Peyer's patch (tissue), 4 donors: Measurements from ENCODE around the gene LRP5. TPM values are rescaled to one million over a fixed set of nuclear protein-coding genes. Genes with fewer than 3 reads are reported as not detected.
"Not testable (repeated sequence)": the region's sequence is repeated elsewhere in the genome, so short reads cannot be mapped to it uniquely, and the experiment has no call there.

ENCODE experiments used
- DNase-seq, 3 donors: peaks; one replicate each; pipeline ENCODE4 v3.0.0-alpha.2; 2017 to 2019
- H3K27ac ChIP-seq, 4 donors: fragments of 200-600 bp; sonication (generic); one replicate each; pipeline ENCODE4 v1.5.1; 2016 to 2019
- H3K27me3 ChIP-seq, 2 donors: fragments of 200-600 bp; sonication (generic); one replicate each; pipeline ENCODE4 v1.5.1; 2019
- H3K36me3 ChIP-seq, 3 donors: fragments of 200-600 bp; sonication (generic); one replicate each; pipeline ENCODE4 v1.5.1; 2016 to 2019
- H3K4me1 ChIP-seq, 4 donors: fragments of 200-600 bp; sonication (generic); one replicate each; pipeline ENCODE4 v1.5.1; 2016 to 2019
- H3K4me3 ChIP-seq, 4 donors: fragments of 200-600 bp; sonication (generic); 1 replicate in 3 of 4; 2 replicates in 1 of 4; pipeline ENCODE4 v1.5.1; 2016 to 2019; ENCODE audit warnings: mild to moderate bottlenecking in 1 of 4
- H3K9me3 ChIP-seq, 4 donors: fragments of 200-600 bp; sonication (generic); one replicate each; pipeline ENCODE4 v1.5.1; 2016 to 2019; ENCODE audit warnings: mild to moderate bottlenecking in 1 of 4
- POLR2A ChIP-seq, 2 donors: fragments of 450-650 bp; IDR thresholded peaks; one replicate each; pipeline ENCODE4 v1.5.1; 2017; ENCODE audit warnings: antibody characterized with exemption in 2 of 2, mild to moderate bottlenecking in 2 of 2, moderate library complexity in 2 of 2
- total RNA-seq, 4 donors: library from RNA; depleted of rRNA; stranded (reverse); fragments of >200 nt; gene quantifications; one replicate each; pipeline ENCODE4 v1.1.0, GENCODE V29; 2016
- TF ChIP-seq, protein P1 (sequence below), 6 experiments: fragments of 450-650 bp in 4 of 6; fragments of 200-600 bp in 2 of 6; sonication (generic) in 1 of 6; IDR thresholded peaks; one replicate each; pipeline ENCODE4 v1.5.1; 2017 to 2019; ENCODE audit warnings: antibody characterized with exemption in 6 of 6, mild to moderate bottlenecking in 3 of 6, moderate library complexity in 1 of 6

LRP5 gene
- total RNA-seq, 4 donors from 2014 or later, result 149 to 196 (median 168) TPM

DNA sequence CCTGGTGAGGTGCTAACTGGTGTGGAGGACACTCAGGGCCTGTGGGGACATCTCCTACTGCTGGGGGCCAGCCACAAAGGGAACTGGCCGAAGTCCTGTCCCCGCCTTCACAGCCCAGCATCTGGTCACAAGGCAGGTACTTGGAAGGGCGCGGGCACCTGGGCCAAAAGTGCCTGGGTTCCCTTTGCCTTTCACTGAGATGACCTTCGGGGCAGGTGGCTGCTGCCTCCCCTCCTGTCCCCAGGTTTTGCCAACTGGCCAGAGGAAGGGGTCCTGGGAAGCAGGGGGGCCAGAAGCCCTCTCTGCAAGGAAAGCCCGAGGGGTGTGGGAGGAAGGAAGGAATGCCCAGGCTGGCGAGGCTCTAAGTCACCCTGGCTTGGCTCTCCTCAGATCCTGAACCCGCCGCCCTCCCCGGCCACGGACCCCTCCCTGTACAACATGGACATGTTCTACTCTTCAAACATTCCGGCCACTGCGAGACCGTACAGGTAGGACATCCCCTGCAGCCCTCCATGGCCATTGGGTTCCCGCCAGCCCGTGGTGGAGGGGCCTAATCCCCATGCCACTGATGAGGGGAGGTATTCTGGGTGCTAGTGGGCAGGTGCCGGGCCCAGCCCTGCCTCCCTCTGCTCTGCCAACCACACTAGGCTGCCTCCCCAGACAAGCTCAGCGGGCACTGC lies 133.8 kb downstream of the LRP5 start:
- no peak for TF ChIP-seq POLR2A (IDR thresholded peaks at IDR 0.05)
- TF ChIP-seq, protein P1, sequence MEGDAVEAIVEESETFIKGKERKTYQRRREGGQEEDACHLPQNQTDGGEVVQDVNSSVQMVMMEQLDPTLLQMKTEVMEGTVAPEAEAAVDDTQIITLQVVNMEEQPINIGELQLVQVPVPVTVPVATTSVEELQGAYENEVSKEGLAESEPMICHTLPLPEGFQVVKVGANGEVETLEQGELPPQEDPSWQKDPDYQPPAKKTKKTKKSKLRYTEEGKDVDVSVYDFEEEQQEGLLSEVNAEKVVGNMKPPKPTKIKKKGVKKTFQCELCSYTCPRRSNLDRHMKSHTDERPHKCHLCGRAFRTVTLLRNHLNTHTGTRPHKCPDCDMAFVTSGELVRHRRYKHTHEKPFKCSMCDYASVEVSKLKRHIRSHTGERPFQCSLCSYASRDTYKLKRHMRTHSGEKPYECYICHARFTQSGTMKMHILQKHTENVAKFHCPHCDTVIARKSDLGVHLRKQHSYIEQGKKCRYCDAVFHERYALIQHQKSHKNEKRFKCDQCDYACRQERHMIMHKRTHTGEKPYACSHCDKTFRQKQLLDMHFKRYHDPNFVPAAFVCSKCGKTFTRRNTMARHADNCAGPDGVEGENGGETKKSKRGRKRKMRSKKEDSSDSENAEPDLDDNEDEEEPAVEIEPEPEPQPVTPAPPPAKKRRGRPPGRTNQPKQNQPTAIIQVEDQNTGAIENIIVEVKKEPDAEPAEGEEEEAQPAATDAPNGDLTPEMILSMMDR (IDR thresholded peaks at IDR 0.05), result no peak
- peak in 1 of 3 donors; percentile 46 for DNase-seq
- Histone ChIP-seq H3K27ac (no peak overlapping the region), H3K4me3 (no peak overlapping the region), H3K9me3 (no peaks in the 10 kb centered on the region), H3K4me1 (peaks cover 0 to 9% (median 2%) of the 10 kb centered on the region in 4 donors), H3K36me3 (peaks cover 0 to 51% (median 0%) of the 10 kb centered on the region in 3 donors), H3K27me3 (no peaks in the 10 kb centered on the region)

DNA sequence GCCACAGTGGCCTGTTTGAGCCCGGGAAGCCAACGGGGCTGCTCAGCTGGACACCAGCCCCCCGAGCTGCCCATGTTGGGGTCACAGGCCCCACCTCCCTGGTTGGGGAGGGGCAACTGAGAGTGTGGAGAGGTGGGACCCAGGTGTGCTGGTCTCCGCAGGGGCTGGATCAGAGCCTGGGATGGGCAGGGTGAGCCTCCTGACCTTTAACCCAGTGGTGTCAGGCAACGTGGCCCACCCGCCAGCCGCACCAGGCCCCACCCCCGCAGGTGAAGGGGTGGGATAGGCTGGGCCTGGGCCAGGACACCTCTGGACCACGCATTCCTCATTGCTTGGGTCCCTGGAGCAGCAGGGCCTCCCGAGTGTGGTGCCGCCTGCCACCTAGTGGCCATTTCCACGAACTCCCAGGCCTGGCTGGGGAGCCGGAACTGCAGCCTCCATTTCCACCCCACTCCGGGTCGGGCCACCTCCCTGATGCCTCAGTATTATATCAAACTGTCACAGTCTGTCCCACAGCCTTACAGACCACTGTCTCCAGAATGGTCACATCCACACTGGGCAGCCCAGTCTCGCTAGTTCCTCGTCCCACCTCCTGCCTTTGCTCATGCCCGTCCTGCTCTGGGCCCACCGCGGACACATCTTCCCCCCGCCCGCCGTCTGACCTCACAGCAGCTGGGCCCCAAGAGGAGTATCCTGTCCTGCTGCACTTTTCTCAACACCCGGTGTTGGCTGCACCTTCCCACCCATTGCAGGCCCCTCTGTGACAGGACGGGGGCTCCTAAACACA lies 134.8 kb downstream of the LRP5 start:
- Histone ChIP-seq H3K4me1 (peaks cover 0 to 9% (median 2%) of the 10 kb centered on the region in 4 donors), H3K36me3 (peaks cover 0 to 44% (median 0%) of the 10 kb centered on the region in 3 donors), H3K27me3 (no peaks in the 10 kb centered on the region), H3K27ac (no peak overlapping the region), H3K9me3 (no peaks in the 10 kb centered on the region), H3K4me3 (no peak overlapping the region)
- DNase-seq, result peak; percentile 72 to 88 (median 86)
- no peak for TF ChIP-seq POLR2A (IDR thresholded peaks at IDR 0.05)
- TF ChIP-seq, protein P1 (IDR thresholded peaks at IDR 0.05), result peak; percentile 76 to 94 (median 92)

DNA sequence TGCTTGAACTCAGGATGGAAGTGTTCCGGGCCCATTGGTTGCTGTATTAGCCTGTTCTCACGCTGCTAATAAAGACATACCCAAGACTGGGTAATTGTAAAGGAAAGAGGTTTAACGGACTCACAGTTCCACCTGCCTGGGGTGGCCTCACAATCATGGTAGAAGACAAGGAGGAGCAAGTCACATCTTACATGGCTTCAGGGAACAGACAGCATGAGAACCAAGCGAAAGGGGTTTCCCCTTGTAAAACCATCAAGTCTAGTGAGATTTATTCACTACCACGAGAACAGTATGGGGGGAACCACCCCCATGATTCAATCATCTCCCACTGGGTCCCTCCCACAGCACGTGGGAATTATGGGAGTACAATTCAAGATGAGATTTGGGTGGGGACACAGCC lies 135.5 kb downstream of the LRP5 start:
- not testable (repeated sequence) for H3K9me3 ChIP-seq, H3K4me3 ChIP-seq, H3K27ac ChIP-seq, H3K4me1 ChIP-seq, DNase-seq, H3K27me3 ChIP-seq
- peaks cover 0 to 37% (median 0%) of the 10 kb centered on the region in 3 donors for H3K36me3 ChIP-seq

DNA sequence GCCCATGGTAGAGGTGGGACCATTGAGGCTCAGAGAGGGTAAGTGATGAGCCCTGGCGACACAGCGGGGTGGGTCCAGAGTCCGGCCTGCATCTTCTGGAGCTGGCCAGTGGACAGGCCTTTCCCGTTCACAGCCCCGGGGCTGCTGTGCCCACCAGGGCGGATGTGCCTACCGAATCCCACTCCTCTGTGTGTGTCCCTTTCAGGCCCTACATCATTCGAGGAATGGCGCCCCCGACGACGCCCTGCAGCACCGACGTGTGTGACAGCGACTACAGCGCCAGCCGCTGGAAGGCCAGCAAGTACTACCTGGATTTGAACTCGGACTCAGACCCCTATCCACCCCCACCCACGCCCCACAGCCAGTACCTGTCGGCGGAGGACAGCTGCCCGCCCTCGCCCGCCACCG lies 136.2 kb downstream of the LRP5 start:
- no peak for TF ChIP-seq POLR2A (IDR thresholded peaks at IDR 0.05)
- TF ChIP-seq, protein P1 (IDR thresholded peaks at IDR 0.05), result no peak
- Histone ChIP-seq H3K9me3 (no peaks in the 10 kb centered on the region), H3K4me3 (no peak overlapping the region), H3K4me1 (peaks cover 0 to 9% (median 2%) of the 10 kb centered on the region in 4 donors), H3K27ac (no peak overlapping the region), H3K27me3 (no peaks in the 10 kb centered on the region), H3K36me3 (peaks cover 0 to 35% (median 0%) of the 10 kb centered on the region in 3 donors)
- peak in 1 of 3 donors; percentile 43 for DNase-seq

DNA sequence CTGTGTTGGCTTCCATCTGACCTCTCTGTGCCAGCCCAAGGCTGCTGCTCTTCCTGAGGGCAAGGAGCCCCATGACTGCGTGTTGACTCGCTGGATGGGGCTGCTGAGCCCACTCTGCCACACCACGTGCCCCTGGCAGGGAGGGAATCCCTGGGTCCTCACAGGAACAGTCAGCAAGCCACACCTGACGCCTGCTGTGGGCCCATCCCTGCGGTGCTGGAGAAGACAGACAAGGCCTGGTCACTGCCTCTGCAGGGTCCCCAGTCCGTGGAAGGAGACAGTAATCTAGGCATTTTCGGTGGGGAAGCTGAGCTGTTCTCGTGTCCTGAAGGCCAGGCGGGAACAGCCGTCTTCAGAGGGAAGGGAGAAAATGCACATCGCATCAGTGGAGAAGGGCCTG lies 137.6 kb downstream of the LRP5 start:
- Histone ChIP-seq H3K27ac (no peak overlapping the region), H3K27me3 (no peaks in the 10 kb centered on the region), H3K4me3 (no peak overlapping the region), H3K9me3 (no peaks in the 10 kb centered on the region), H3K36me3 (peaks cover 0 to 29% (median 0%) of the 10 kb centered on the region in 3 donors), H3K4me1 (peaks cover 0 to 9% (median 2%) of the 10 kb centered on the region in 4 donors)
- DNase-seq, result peak in 1 of 3 donors; percentile 32
- TF ChIP-seq, protein P1 (IDR thresholded peaks at IDR 0.05), result no peak
- no peak for TF ChIP-seq POLR2A (IDR thresholded peaks at IDR 0.05)

DNA sequence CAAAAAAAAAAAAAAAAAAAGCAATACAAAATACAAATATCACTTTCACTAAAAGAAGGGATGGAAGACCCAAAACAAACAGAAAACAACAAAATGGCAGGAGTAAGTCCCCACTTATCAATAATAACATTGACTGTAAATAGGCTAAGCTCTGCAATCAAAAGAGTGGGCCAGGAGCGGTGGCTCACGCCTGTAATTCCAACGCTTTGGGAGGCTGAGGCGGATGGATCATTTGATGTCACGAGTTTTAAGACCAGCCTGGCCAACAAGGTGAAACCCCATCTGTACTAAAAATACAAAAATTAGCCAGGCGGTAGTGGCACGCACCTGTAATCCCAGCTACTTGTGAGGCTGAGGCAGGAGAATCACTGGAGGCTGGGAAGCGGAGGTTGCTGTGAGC lies 138.3 kb downstream of the LRP5 start:
- DNase-seq, result peak in 1 of 3 donors; percentile 12
- Histone ChIP-seq H3K27me3 (no peaks in the 10 kb centered on the region), H3K36me3 (peaks cover 0 to 29% (median 0%) of the 10 kb centered on the region in 3 donors), H3K9me3 (no peaks in the 10 kb centered on the region), H3K27ac (no peak overlapping the region), H3K4me3 (no peak overlapping the region), H3K4me1 (peaks cover 0 to 9% (median 2%) of the 10 kb centered on the region in 4 donors)
- no peak for TF ChIP-seq POLR2A (IDR thresholded peaks at IDR 0.05)
- TF ChIP-seq, protein P1 (IDR thresholded peaks at IDR 0.05), result no peak
